Suprapubic skin (tissue), 4 donors: ENCODE measurements around the gene FASN. TPM values are rescaled to one million over a fixed set of nuclear protein-coding genes. Genes with fewer than 3 reads are reported as not detected.

ENCODE experiments used
- DNase-seq, 2 donors: peaks; one replicate each; pipeline ENCODE4 v3.0.0-alpha.2; 2019; ENCODE audit warnings: low spot score in 2 of 2
- H3K27ac ChIP-seq: fragments of 200-600 bp; sonication (generic); one replicate; pipeline ENCODE4 v1.5.1; 2019
- H3K27me3 ChIP-seq: fragments of 200-600 bp; sonication (generic); one replicate; pipeline ENCODE4 v1.5.1; 2019
- H3K36me3 ChIP-seq: fragments of 200-600 bp; sonication (generic); one replicate; pipeline ENCODE4 v1.5.1; 2019
- H3K4me1 ChIP-seq: fragments of 200-600 bp; sonication (generic); one replicate; pipeline ENCODE4 v1.5.1; 2019
- H3K4me3 ChIP-seq: fragments of 200-600 bp; sonication (generic); one replicate; pipeline ENCODE4 v1.5.1; 2019; ENCODE audit warnings: mild to moderate bottlenecking
- H3K9me3 ChIP-seq: fragments of 200-600 bp; sonication (generic); one replicate; pipeline ENCODE4 v1.5.1; 2019
- EP300 ChIP-seq: sonication (generic); formaldehyde crosslinking; IDR thresholded peaks from one replicate; pipeline ENCODE4 v1.6.1; 2017; ENCODE audit warnings: antibody characterized with exemption
- POLR2A ChIP-seq, 2 donors: fragments of 450-650 bp; IDR thresholded peaks; one replicate each; pipeline ENCODE4 v1.6.1; 2017; ENCODE audit warnings: antibody characterized with exemption in 2 of 2, mild to moderate bottlenecking in 2 of 2, moderate library complexity in 2 of 2
- POLR2AphosphoS5 ChIP-seq, 3 donors: sonication (generic); formaldehyde crosslinking; IDR thresholded peaks; one replicate each; pipeline ENCODE4 v1.6.1; 2017; ENCODE audit warnings: antibody characterized with exemption in 3 of 3
- WGBS: methylation state at CpG from one replicate; pipeline ENCODE4 v1.1.5; 2018; 5-methylcytosine and 5-hydroxymethylcytosine counted together
- total RNA-seq, 4 donors: library from RNA; depleted of rRNA; stranded (reverse); fragments of >200 nt; gene quantifications; one replicate each; pipeline ENCODE4 v1.1.0, GENCODE V29; 2016
- TF ChIP-seq, protein P1 (sequence below), 2 donors: fragments of 200-600 bp in 1 of 2; fragments of 450-650 bp in 1 of 2; sonication (generic) in 1 of 2; IDR thresholded peaks; one replicate each; pipeline ENCODE4 v1.5.1; 2016 to 2019; ENCODE audit warnings: antibody characterized with exemption in 2 of 2, mild to moderate bottlenecking in 1 of 2, moderate library complexity in 1 of 2

Gene FASN
- total RNA-seq, 4 donors from 2014 or later = 278 to 464 (median 359) TPM

GRCh38 chr17:82055023-82055964 lies 42.7 kb downstream of the FASN start:
- DNase-seq = no peak
- Histone ChIP-seq H3K4me3 (no peak overlapping the region), H3K36me3 (peaks cover 69% of the 10 kb centered on the region), H3K27ac (no peak overlapping the region), H3K9me3 (no peaks in the 10 kb centered on the region), H3K4me1 (peaks cover 33% of the 10 kb centered on the region), H3K27me3 (no peaks in the 10 kb centered on the region)
- 80% methylated on average over 11 of the region's 26 CpGs for WGBS
- TF ChIP-seq POLR2A (IDR thresholded peaks at IDR 0.05) (no peak), EP300 (no peak), POLR2AphosphoS5 (IDR thresholded peaks at IDR 0.05) (no peak)
- TF ChIP-seq, protein P1, sequence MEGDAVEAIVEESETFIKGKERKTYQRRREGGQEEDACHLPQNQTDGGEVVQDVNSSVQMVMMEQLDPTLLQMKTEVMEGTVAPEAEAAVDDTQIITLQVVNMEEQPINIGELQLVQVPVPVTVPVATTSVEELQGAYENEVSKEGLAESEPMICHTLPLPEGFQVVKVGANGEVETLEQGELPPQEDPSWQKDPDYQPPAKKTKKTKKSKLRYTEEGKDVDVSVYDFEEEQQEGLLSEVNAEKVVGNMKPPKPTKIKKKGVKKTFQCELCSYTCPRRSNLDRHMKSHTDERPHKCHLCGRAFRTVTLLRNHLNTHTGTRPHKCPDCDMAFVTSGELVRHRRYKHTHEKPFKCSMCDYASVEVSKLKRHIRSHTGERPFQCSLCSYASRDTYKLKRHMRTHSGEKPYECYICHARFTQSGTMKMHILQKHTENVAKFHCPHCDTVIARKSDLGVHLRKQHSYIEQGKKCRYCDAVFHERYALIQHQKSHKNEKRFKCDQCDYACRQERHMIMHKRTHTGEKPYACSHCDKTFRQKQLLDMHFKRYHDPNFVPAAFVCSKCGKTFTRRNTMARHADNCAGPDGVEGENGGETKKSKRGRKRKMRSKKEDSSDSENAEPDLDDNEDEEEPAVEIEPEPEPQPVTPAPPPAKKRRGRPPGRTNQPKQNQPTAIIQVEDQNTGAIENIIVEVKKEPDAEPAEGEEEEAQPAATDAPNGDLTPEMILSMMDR (IDR thresholded peaks at IDR 0.05) = no peak

GRCh38 chr17:82054351-82055022 lies 43.5 kb downstream of the FASN start:
- H3K4me3 ChIP-seq = no peak overlapping the region
- H3K27me3 ChIP-seq = no peaks in the 10 kb centered on the region
- WGBS = 91% methylated on average over 14 of the region's 38 CpGs
- TF ChIP-seq POLR2AphosphoS5 (IDR thresholded peaks at IDR 0.05) = no peak
- no peak overlapping the region for H3K27ac ChIP-seq
- H3K36me3 ChIP-seq = peaks cover 64% of the 10 kb centered on the region
- H3K9me3 ChIP-seq = no peaks in the 10 kb centered on the region
- peaks cover 41% of the 10 kb centered on the region for H3K4me1 ChIP-seq
- no peak for DNase-seq

DNA sequence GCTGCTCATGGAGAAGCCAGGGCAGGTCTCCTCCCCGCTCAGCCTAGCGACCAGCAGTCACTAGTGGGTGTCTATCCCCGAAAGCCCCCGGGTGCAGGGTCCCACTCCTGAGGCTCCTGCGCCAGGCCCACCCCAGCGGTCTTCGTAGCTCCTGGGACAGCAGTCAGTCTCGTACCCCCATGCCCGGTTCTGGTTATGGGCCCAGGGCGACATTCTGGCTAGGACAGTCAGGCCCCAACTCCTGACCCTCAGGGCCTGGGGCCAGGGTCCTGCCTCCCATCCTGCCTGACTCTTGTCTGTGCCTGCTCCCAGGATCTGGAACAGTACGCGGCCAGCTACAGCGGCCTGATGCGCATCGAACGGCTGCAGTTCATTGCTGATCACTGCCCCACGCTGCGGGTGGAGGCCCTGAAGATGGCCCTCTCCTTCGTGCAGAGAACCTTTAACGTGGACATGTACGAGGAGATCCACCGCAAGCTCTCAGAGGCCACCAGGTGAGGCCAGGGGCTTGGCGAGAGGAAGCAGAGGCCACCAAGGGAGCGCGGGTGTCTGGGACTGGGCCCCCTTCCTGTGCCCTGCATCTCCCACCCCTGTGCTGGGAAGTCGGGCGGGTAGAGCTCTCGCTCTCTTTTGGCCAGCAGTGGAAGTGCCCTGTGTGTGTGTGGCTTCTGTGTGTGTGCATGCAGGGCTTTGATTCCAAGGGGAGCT lies 44.3 kb downstream of the FASN start:
- Histone ChIP-seq H3K36me3 (peaks cover 62% of the 10 kb centered on the region), H3K4me3 (peak overlapping the region; percentile 85), H3K27me3 (no peaks in the 10 kb centered on the region), H3K27ac (no peak overlapping the region), H3K9me3 (no peaks in the 10 kb centered on the region), H3K4me1 (peaks cover 42% of the 10 kb centered on the region)
- TF ChIP-seq EP300 (no peak), POLR2A (IDR thresholded peaks at IDR 0.05) (no peak), POLR2AphosphoS5 (IDR thresholded peaks at IDR 0.05) (no peak)
- TF ChIP-seq, protein P1 (IDR thresholded peaks at IDR 0.05) = no peak
- 100% methylated on average over 1 of the region's 28 CpGs for WGBS
- DNase-seq = no peak

DNA sequence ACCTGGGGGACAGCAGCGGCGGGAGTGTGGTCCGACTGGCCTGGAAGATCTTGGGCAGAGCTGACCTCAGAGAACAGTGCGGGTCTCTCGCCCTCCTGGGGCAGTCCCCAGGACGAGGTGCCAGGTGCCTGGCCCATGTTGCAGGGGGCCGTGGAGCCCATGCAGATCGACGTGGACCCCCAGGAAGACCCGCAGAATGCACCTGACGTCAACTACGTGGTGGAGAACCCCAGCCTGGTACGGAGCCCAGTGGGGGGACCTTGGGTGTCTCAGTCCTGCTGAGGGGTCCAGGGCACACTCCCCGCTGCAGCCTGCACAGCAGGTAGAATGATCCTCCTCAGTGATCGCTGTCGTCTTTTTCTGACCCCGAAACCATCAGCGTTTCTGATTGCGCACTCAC lies 44.9 kb downstream of the FASN start:
- H3K4me1 ChIP-seq = peaks cover 42% of the 10 kb centered on the region
- H3K27me3 ChIP-seq = no peaks in the 10 kb centered on the region
- TF ChIP-seq POLR2A (IDR thresholded peaks at IDR 0.05) = no peak
- no peak overlapping the region for H3K27ac ChIP-seq
- peak overlapping the region; percentile 85 for H3K4me3 ChIP-seq
- DNase-seq = no peak
- peaks cover 62% of the 10 kb centered on the region for H3K36me3 ChIP-seq
- 96% methylated on average over 11 of the region's 19 CpGs for WGBS
- H3K9me3 ChIP-seq = no peaks in the 10 kb centered on the region

GRCh38 chr17:82052638-82053059 lies 45.4 kb downstream of the FASN start:
- Histone ChIP-seq H3K4me3 (peak overlapping the region; percentile 85), H3K27ac (no peak overlapping the region), H3K36me3 (peaks cover 62% of the 10 kb centered on the region), H3K4me1 (peaks cover 42% of the 10 kb centered on the region), H3K27me3 (no peaks in the 10 kb centered on the region), H3K9me3 (no peaks in the 10 kb centered on the region)
- TF ChIP-seq POLR2AphosphoS5 (IDR thresholded peaks at IDR 0.05) (no peak), EP300 (no peak), POLR2A (IDR thresholded peaks at IDR 0.05) (no peak)
- TF ChIP-seq, protein P1 (IDR thresholded peaks at IDR 0.05) = no peak
- DNase-seq = no peak
- 57% methylated on average over 3 of the region's 19 CpGs for WGBS
